ENCODE data around the gene LITAFD.

Gene LITAFD

GRCh38 chr16:8885674-8886592 is 3.8 kb downstream of the LITAFD start:
- no peak for TF ChIP-seq EZH2 (IDR thresholded peaks at IDR 0.05)
- peak; percentile 8; the same call in 1 of the 2 replicates for TF ChIP-seq POLR2AphosphoS5 (IDR thresholded peaks at IDR 0.05; ENCODE audit: borderline replicate concordance, low read depth, low read length)
- H3K9me3 ChIP-seq (ENCODE audit: low read depth, low read length), result no peaks in the 10 kb centered on the region
- H3K9ac ChIP-seq (ENCODE audit: insufficient read length), result no peak overlapping the region
- no peak for DNase-seq (ENCODE audit: low read depth, low spot score)
- no peak overlapping the region for H3K27ac ChIP-seq
- H3K4me3 ChIP-seq, result no peak overlapping the region
- peaks cover 8% of the 10 kb centered on the region for H3K36me3 ChIP-seq (ENCODE audit: insufficient read depth, low read length)

GRCh38 chr16:8886593-8887430 is 4.7 kb downstream of the LITAFD start:
- no peak for TF ChIP-seq POLR2AphosphoS5 (IDR thresholded peaks at IDR 0.05; ENCODE audit: borderline replicate concordance, low read depth, low read length)
- no peak for TF ChIP-seq FOXP2 (optimal IDR thresholded peaks at IDR 0.05; ENCODE audit: control extremely low read depth, extremely low read length, insufficient read depth)
- TF ChIP-seq EZH2 (IDR thresholded peaks at IDR 0.05), result no peak
- Histone ChIP-seq H3K9me3 (ENCODE audit: low read depth, low read length) (no peaks in the 10 kb centered on the region), H3K9ac (ENCODE audit: insufficient read length) (no peak overlapping the region), H3K4me3 (no peak overlapping the region), H3K36me3 (ENCODE audit: insufficient read depth, low read length) (peaks cover 17% of the 10 kb centered on the region), H3K27ac (no peak overlapping the region)
- no peak for DNase-seq (ENCODE audit: low read depth, low spot score)

- no peak for TF ChIP-seq FOXP2 (optimal IDR thresholded peaks at IDR 0.05; ENCODE audit: control extremely low read depth, extremely low read length, insufficient read depth)
- TF ChIP-seq EZH2 (IDR thresholded peaks at IDR 0.05), result no peak
- no peak for TF ChIP-seq POLR2AphosphoS5 (IDR thresholded peaks at IDR 0.05; ENCODE audit: borderline replicate concordance, low read depth, low read length)
These were observed 5.2 kb downstream of the LITAFD start for GRCh38 chr16:8887431-8887765.

GRCh38 chr16:8887952-8888560 is 5.9 kb downstream of the LITAFD start:
- no peaks in the 10 kb centered on the region for H3K9me3 ChIP-seq (ENCODE audit: low read depth, low read length)
- TF ChIP-seq FOXP2 (optimal IDR thresholded peaks at IDR 0.05; ENCODE audit: control extremely low read depth, extremely low read length, insufficient read depth) (no peak), EZH2 (IDR thresholded peaks at IDR 0.05) (no peak), POLR2AphosphoS5 (IDR thresholded peaks at IDR 0.05; ENCODE audit: borderline replicate concordance, low read depth, low read length) (no peak)
- H3K9ac ChIP-seq (ENCODE audit: insufficient read length), result no peak overlapping the region
- DNase-seq (ENCODE audit: low read depth, low spot score), result no peak
- no peak overlapping the region for H3K27ac ChIP-seq
- no peak overlapping the region for H3K4me3 ChIP-seq
- H3K36me3 ChIP-seq (ENCODE audit: insufficient read depth, low read length), result peaks cover 28% of the 10 kb centered on the region

More at GRCh38 chr16:8887431-8887765, 5.2 kb downstream of the LITAFD start:
- no peak for DNase-seq (ENCODE audit: low read depth, low spot score)
- H3K27ac ChIP-seq, result no peak overlapping the region
- H3K36me3 ChIP-seq (ENCODE audit: insufficient read depth, low read length), result peaks cover 23% of the 10 kb centered on the region
- H3K4me3 ChIP-seq, result no peak overlapping the region
- no peaks in the 10 kb centered on the region for H3K9me3 ChIP-seq (ENCODE audit: low read depth, low read length)
- no peak overlapping the region for H3K9ac ChIP-seq (ENCODE audit: insufficient read length)

GRCh38 chr16:8888951-8889892 is 7.1 kb downstream of the LITAFD start:
- DNase-seq (ENCODE audit: low read depth, low spot score), result no peak
- H3K27ac ChIP-seq, result no peak overlapping the region
- no peak overlapping the region for H3K9ac ChIP-seq (ENCODE audit: insufficient read length)
- TF ChIP-seq FOXP2 (optimal IDR thresholded peaks at IDR 0.05; ENCODE audit: control extremely low read depth, extremely low read length, insufficient read depth) (no peak), POLR2AphosphoS5 (IDR thresholded peaks at IDR 0.05; ENCODE audit: borderline replicate concordance, low read depth, low read length) (no peak), EZH2 (IDR thresholded peaks at IDR 0.05) (no peak)
- no peaks in the 10 kb centered on the region for H3K9me3 ChIP-seq (ENCODE audit: low read depth, low read length)
- no peak overlapping the region for H3K4me3 ChIP-seq
- H3K36me3 ChIP-seq (ENCODE audit: insufficient read depth, low read length), result peaks cover 40% of the 10 kb centered on the region

GRCh38 chr16:8889893-8890548 is 7.9 kb downstream of the LITAFD start:
- DNase-seq (ENCODE audit: low read depth, low spot score), result no peak
- TF ChIP-seq FOXP2 (optimal IDR thresholded peaks at IDR 0.05; ENCODE audit: control extremely low read depth, extremely low read length, insufficient read depth), result no peak
- no peak; the same call in 1 of the 2 replicates for TF ChIP-seq POLR2AphosphoS5 (IDR thresholded peaks at IDR 0.05; ENCODE audit: borderline replicate concordance, low read depth, low read length)
- TF ChIP-seq EZH2 (IDR thresholded peaks at IDR 0.05), result no peak
- no peaks in the 10 kb centered on the region for H3K9me3 ChIP-seq (ENCODE audit: low read depth, low read length)
- no peak overlapping the region for H3K9ac ChIP-seq (ENCODE audit: insufficient read length)
- H3K4me3 ChIP-seq, result no peak overlapping the region
- peaks cover 48% of the 10 kb centered on the region for H3K36me3 ChIP-seq (ENCODE audit: insufficient read depth, low read length)
- no peak overlapping the region for H3K27ac ChIP-seq

GRCh38 chr16:8890549-8890921 is 8.4 kb downstream of the LITAFD start:
- Histone ChIP-seq H3K36me3 (ENCODE audit: insufficient read depth, low read length) (peaks cover 53% of the 10 kb centered on the region), H3K27ac (no peak overlapping the region), H3K9ac (ENCODE audit: insufficient read length) (no peak overlapping the region), H3K9me3 (ENCODE audit: low read depth, low read length) (no peaks in the 10 kb centered on the region), H3K4me3 (no peak overlapping the region)
- no peak for DNase-seq (ENCODE audit: low read depth, low spot score)
- no peak for TF ChIP-seq POLR2AphosphoS5 (IDR thresholded peaks at IDR 0.05; ENCODE audit: borderline replicate concordance, low read depth, low read length)
- no peak for TF ChIP-seq EZH2 (IDR thresholded peaks at IDR 0.05)
- no peak for TF ChIP-seq FOXP2 (optimal IDR thresholded peaks at IDR 0.05; ENCODE audit: control extremely low read depth, extremely low read length, insufficient read depth)
